ENCODE data around the gene ANO8.

- TF ChIP-seq MXI1 (IDR thresholded peaks at IDR 0.05; ENCODE audit: borderline replicate concordance, low read depth, low read length): no peak
- no peak for TF ChIP-seq CTCF (CRISPR knock-in tag; IDR thresholded peaks at IDR 0.05)
- no peak for TF ChIP-seq TERF1 (CRISPR knock-in tag; IDR thresholded peaks at IDR 0.05)
- TF ChIP-seq HNRNPH1 (optimal IDR thresholded peaks at IDR 0.05; ENCODE audit: low read depth, low read length): no peak
- TF ChIP-seq ATF6 (CRISPR knock-in tag; conservative IDR thresholded peaks at IDR 0.05): no peak
- TF ChIP-seq ZNF234 (CRISPR knock-in tag; conservative IDR thresholded peaks at IDR 0.05): no peak
- TF ChIP-seq MTA3 (CRISPR knock-in tag; IDR thresholded peaks at IDR 0.05): no peak
- no peak for TF ChIP-seq CEBPB (IDR thresholded peaks at IDR 0.05; ENCODE audit: borderline replicate concordance, low read depth, low read length)
Observed at GRCh38 chr19:17339088-17339741, 4.6 kb upstream of the ANO8 start.
